ENCODE results near the gene GUCY1A2.

GUCY1A2 gene

GRCh38 chr11:106748059-106748458 is 270.2 kb downstream of the GUCY1A2 start:
- no peak overlapping the region for H3K27ac ChIP-seq
- no peak for TF ChIP-seq CTCF (conservative IDR thresholded peaks at IDR 0.05)

DNA sequence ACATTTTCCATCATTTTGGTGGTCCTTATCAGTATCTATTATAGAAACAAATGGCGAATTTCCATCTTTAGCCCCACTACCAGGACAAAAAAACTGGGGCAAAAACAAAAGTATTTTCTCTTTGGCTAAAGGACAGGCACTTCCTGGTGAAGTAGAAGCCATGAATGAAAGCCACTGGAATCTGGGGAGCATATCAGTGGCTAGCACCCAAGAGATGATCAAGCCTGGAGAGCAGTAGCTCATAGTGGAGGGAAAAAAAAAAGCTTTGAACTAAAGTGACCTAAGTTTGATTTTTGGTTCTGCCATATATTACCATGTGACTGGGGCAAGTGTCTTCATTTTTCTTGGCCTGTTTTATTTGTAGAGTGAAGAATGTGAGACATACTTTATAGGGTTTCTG is 272.3 kb downstream of the GUCY1A2 start:
- TF ChIP-seq CTCF (conservative IDR thresholded peaks at IDR 0.05), result no peak
- H3K27ac ChIP-seq, result no peak overlapping the region

GRCh38 chr11:106733635-106734034 is 284.6 kb downstream of the GUCY1A2 start:
- TF ChIP-seq CTCF (conservative IDR thresholded peaks at IDR 0.05), result no peak

GRCh38 chr11:106728859-106729258 is 289.4 kb downstream of the GUCY1A2 start:
- TF ChIP-seq CTCF (conservative IDR thresholded peaks at IDR 0.05), result no peak
- no peak overlapping the region for H3K27ac ChIP-seq

More at GRCh38 chr11:106733635-106734034, 284.6 kb downstream of the GUCY1A2 start:
- H3K27ac ChIP-seq, result no peak overlapping the region

- TF ChIP-seq CTCF (conservative IDR thresholded peaks at IDR 0.05), result no peak
- H3K27ac ChIP-seq, result no peak overlapping the region
Observed at GRCh38 chr11:106728379-106728778, 289.9 kb downstream of the GUCY1A2 start.

- H3K27ac ChIP-seq, result no peak overlapping the region
- no peak for TF ChIP-seq CTCF (conservative IDR thresholded peaks at IDR 0.05)
Observed at GRCh38 chr11:106727256-106727655, 291.0 kb downstream of the GUCY1A2 start.

DNA sequence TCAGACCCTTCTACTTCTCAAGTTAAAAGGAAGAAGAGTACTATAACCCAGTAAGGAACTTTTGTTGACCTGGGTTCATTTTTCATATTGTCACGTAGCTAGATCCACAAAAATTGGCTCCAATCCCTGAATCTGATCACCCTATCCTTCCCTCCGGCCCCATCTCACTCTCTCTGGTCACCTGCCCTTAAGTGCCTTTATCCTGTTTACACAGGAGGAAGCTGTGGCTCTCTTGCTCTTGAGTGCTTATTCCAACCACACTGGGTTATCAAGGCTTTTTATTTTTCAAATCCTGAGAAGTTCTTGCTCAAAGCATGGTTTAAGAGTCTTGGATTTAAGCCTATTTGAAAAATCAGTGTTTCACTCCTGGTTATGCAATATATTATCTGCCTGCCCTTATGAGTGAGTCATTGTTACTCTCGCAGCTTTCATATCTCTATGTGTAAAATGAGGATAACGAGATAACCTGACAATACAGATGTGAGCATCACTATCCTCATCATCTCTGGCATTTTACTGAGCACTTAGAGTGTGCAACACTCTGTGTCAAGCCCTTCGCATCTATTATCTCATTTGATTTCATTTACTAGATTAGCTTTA is 293.9 kb downstream of the GUCY1A2 start:
- no peak overlapping the region for H3K27ac ChIP-seq
- TF ChIP-seq CTCF (conservative IDR thresholded peaks at IDR 0.05), result no peak
